Suprapubic skin (tissue), 4 donors: ENCODE results near the gene OTUB1. TPM values are rescaled to one million over a fixed set of nuclear protein-coding genes. Genes with fewer than 3 reads are reported as not detected.

ENCODE experiments used
- DNase-seq, 2 donors: peaks; one replicate each; pipeline ENCODE4 v3.0.0-alpha.2; 2019; ENCODE audit warnings: low spot score in 2 of 2
- H3K27ac ChIP-seq: fragments of 200-600 bp; sonication (generic); one replicate; pipeline ENCODE4 v1.5.1; 2019
- H3K27me3 ChIP-seq: fragments of 200-600 bp; sonication (generic); one replicate; pipeline ENCODE4 v1.5.1; 2019
- H3K36me3 ChIP-seq: fragments of 200-600 bp; sonication (generic); one replicate; pipeline ENCODE4 v1.5.1; 2019
- H3K4me1 ChIP-seq: fragments of 200-600 bp; sonication (generic); one replicate; pipeline ENCODE4 v1.5.1; 2019
- H3K4me3 ChIP-seq: fragments of 200-600 bp; sonication (generic); one replicate; pipeline ENCODE4 v1.5.1; 2019; ENCODE audit warnings: mild to moderate bottlenecking
- H3K9me3 ChIP-seq: fragments of 200-600 bp; sonication (generic); one replicate; pipeline ENCODE4 v1.5.1; 2019
- CTCF ChIP-seq, 2 donors: fragments of 200-600 bp in 1 of 2; fragments of 450-650 bp in 1 of 2; sonication (generic) in 1 of 2; IDR thresholded peaks; one replicate each; pipeline ENCODE4 v1.5.1; 2016 to 2019; ENCODE audit warnings: antibody characterized with exemption in 2 of 2, mild to moderate bottlenecking in 1 of 2, moderate library complexity in 1 of 2
- EP300 ChIP-seq: sonication (generic); formaldehyde crosslinking; IDR thresholded peaks from one replicate; pipeline ENCODE4 v1.6.1; 2017; ENCODE audit warnings: antibody characterized with exemption
- POLR2A ChIP-seq, 2 donors: fragments of 450-650 bp; IDR thresholded peaks; one replicate each; pipeline ENCODE4 v1.6.1; 2017; ENCODE audit warnings: antibody characterized with exemption in 2 of 2, mild to moderate bottlenecking in 2 of 2, moderate library complexity in 2 of 2
- POLR2AphosphoS5 ChIP-seq, 3 donors: sonication (generic); formaldehyde crosslinking; IDR thresholded peaks; one replicate each; pipeline ENCODE4 v1.6.1; 2017; ENCODE audit warnings: antibody characterized with exemption in 3 of 3
- WGBS: methylation state at CpG from one replicate; pipeline ENCODE4 v1.1.5; 2018; 5-methylcytosine and 5-hydroxymethylcytosine counted together
- total RNA-seq, 4 donors: library from RNA; depleted of rRNA; stranded (reverse); fragments of >200 nt; gene quantifications; one replicate each; pipeline ENCODE4 v1.1.0, GENCODE V29; 2016

OTUB1 gene
- total RNA-seq, 4 donors from 2014 or later: 78.4 to 117 (median 93.5) TPM

GRCh38 chr11:64031001-64031400 is 44.8 kb downstream of the OTUB1 start:
- no peak for DNase-seq

GRCh38 chr11:64032050-64032449 is 45.8 kb downstream of the OTUB1 start:
- no peak for DNase-seq
- H3K9me3 ChIP-seq: no peaks in the 10 kb centered on the region
- peaks cover 30% of the 10 kb centered on the region for H3K4me1 ChIP-seq
- H3K4me3 ChIP-seq: no peak overlapping the region
- H3K27ac ChIP-seq: no peak overlapping the region
- peaks cover 30% of the 10 kb centered on the region for H3K27me3 ChIP-seq
- TF ChIP-seq CTCF (IDR thresholded peaks at IDR 0.05) (no peak), EP300 (no peak), POLR2A (IDR thresholded peaks at IDR 0.05) (no peak), POLR2AphosphoS5 (IDR thresholded peaks at IDR 0.05) (no peak)
- H3K36me3 ChIP-seq: no peaks in the 10 kb centered on the region
- 90% methylated on average over 4 of the region's 4 CpGs for WGBS

More at GRCh38 chr11:64031001-64031400, 44.8 kb downstream of the OTUB1 start:
- Histone ChIP-seq H3K4me1 (peaks cover 20% of the 10 kb centered on the region), H3K9me3 (no peaks in the 10 kb centered on the region), H3K4me3 (no peak overlapping the region), H3K27me3 (peaks cover 19% of the 10 kb centered on the region), H3K36me3 (no peaks in the 10 kb centered on the region), H3K27ac (no peak overlapping the region)
- no peak for TF ChIP-seq CTCF (IDR thresholded peaks at IDR 0.05)
- TF ChIP-seq POLR2AphosphoS5 (IDR thresholded peaks at IDR 0.05): no peak
- TF ChIP-seq POLR2A (IDR thresholded peaks at IDR 0.05): no peak
- no peak for TF ChIP-seq EP300
- whole genome bisulfite sequencing: 84% methylated on average over 3 of the region's 3 CpGs

- Histone ChIP-seq H3K27ac (no peak overlapping the region), H3K9me3 (no peaks in the 10 kb centered on the region), H3K36me3 (no peaks in the 10 kb centered on the region), H3K4me1 (peaks cover 23% of the 10 kb centered on the region), H3K4me3 (no peak overlapping the region), H3K27me3 (peaks cover 33% of the 10 kb centered on the region)
- TF ChIP-seq EP300 (no peak), CTCF (IDR thresholded peaks at IDR 0.05) (no peak), POLR2AphosphoS5 (IDR thresholded peaks at IDR 0.05) (no peak), POLR2A (IDR thresholded peaks at IDR 0.05) (no peak)
- 60% methylated on average over 9 of the region's 9 CpGs for WGBS
- DNase-seq: no peak
Observed at GRCh38 chr11:64034411-64034811, 48.2 kb downstream of the OTUB1 start.

- Histone ChIP-seq H3K9me3 (no peaks in the 10 kb centered on the region), H3K27me3 (peaks cover 33% of the 10 kb centered on the region), H3K36me3 (no peaks in the 10 kb centered on the region), H3K4me1 (peaks cover 23% of the 10 kb centered on the region), H3K4me3 (peak overlapping the region; percentile 53), H3K27ac (no peak overlapping the region)
- DNase-seq: no peak
- no peak for TF ChIP-seq POLR2A (IDR thresholded peaks at IDR 0.05)
- no peak for TF ChIP-seq CTCF (IDR thresholded peaks at IDR 0.05)
- TF ChIP-seq EP300: no peak
- TF ChIP-seq POLR2AphosphoS5 (IDR thresholded peaks at IDR 0.05): no peak
- WGBS: 8% methylated on average over 16 of the region's 17 CpGs
Observed at GRCh38 chr11:64035081-64035524, 48.9 kb downstream of the OTUB1 start.

- Histone ChIP-seq H3K36me3 (no peaks in the 10 kb centered on the region), H3K4me3 (peak within 1 kb of the TSS; percentile 53), H3K4me1 (peaks cover 23% of the 10 kb centered on the region), H3K27ac (no peak within 1 kb of the TSS), H3K9me3 (no peaks in the 10 kb centered on the region), H3K27me3 (peaks cover 33% of the 10 kb centered on the region)
- WGBS: no CpG with 5 or more reads among the region's 64 CpGs
- DNase-seq: no peak
- TF ChIP-seq EP300 (no peak), POLR2A (IDR thresholded peaks at IDR 0.05) (no peak), CTCF (IDR thresholded peaks at IDR 0.05) (no peak), POLR2AphosphoS5 (IDR thresholded peaks at IDR 0.05) (no peak)
Observed at GRCh38 chr11:64035576-64035975, 49.3 kb downstream of the OTUB1 start, which contains the start of gene FLRT1. Gene FLRT1, plus strand, starts transcription at chr11:64035931. Its CDS starts 80,337 bp downstream, at chr11:64116268.
